Measurements from ENCODE around the gene FN3K. TPM values are rescaled to one million over a fixed set of nuclear protein-coding genes. Genes with fewer than 3 reads are reported as not detected.

FN3K gene
- total RNA-seq, 4 donors from 2014 or later = 13.3 to 45.5 (median 18.7) TPM

GRCh38 chr17:82718986-82719685 lies 16.3 kb upstream of the FN3K start:
- WGBS, 2 donors = 93 to 95% methylated on average over 18 of the region's 18 CpGs
- Histone ChIP-seq H3K4me1 (peaks cover 0 to 25% (median 16%) of the 10 kb centered on the region in 4 donors), H3K27me3 (no peaks in the 10 kb centered on the region), H3K36me3 (peaks cover 0 to 57% (median 2%) of the 10 kb centered on the region in 3 donors), H3K27ac (no peak overlapping the region), H3K9me3 (no peaks in the 10 kb centered on the region), H3K4me3 (no peak overlapping the region)
- no peak for TF ChIP-seq EP300 (IDR thresholded peaks at IDR 0.05)
- TF ChIP-seq CTCF (IDR thresholded peaks at IDR 0.05) = no peak
- no peak for TF ChIP-seq POLR2A (IDR thresholded peaks at IDR 0.05)
- DNase-seq (ENCODE audit: low spot score in 2 of 2) = no peak

- Histone ChIP-seq H3K36me3 (peaks cover 0 to 67% (median 2%) of the 10 kb centered on the region in 3 donors), H3K4me3 (no peak overlapping the region), H3K9me3 (no peaks in the 10 kb centered on the region), H3K4me1 (peaks cover 0 to 25% (median 16%) of the 10 kb centered on the region in 4 donors), H3K27me3 (no peaks in the 10 kb centered on the region), H3K27ac (no peak overlapping the region)
- TF ChIP-seq CTCF (IDR thresholded peaks at IDR 0.05) = no peak
- no peak for TF ChIP-seq POLR2A (IDR thresholded peaks at IDR 0.05)
- no peak for TF ChIP-seq EP300 (IDR thresholded peaks at IDR 0.05)
- 85 to 92% methylated on average over 19 of the region's 19 CpGs for WGBS, 2 donors
- DNase-seq (ENCODE audit: low spot score in 2 of 2) = no peak
Measured at GRCh38 chr17:82720204-82720603, 15.2 kb upstream of the FN3K start.

- no peak overlapping the region for H3K4me3 ChIP-seq
- WGBS, 2 donors = 83 to 90% methylated on average over 19 of the region's 19 CpGs
- H3K36me3 ChIP-seq = peaks cover 2 to 90% (median 6%) of the 10 kb centered on the region in 3 donors
Measured at GRCh38 chr17:82722341-82723013, 12.9 kb upstream of the FN3K start.

GRCh38 chr17:82723169-82723807 lies 12.1 kb upstream of the FN3K start:
- DNase-seq (ENCODE audit: low spot score in 2 of 2) = no peak
- peaks cover 0 to 4% (median 0%) of the 10 kb centered on the region in 4 donors for H3K4me1 ChIP-seq
- H3K27ac ChIP-seq = no peak overlapping the region
- WGBS, 2 donors = 86 to 88% methylated on average over 26 of the region's 26 CpGs
- H3K4me3 ChIP-seq = no peak overlapping the region
- H3K27me3 ChIP-seq = no peaks in the 10 kb centered on the region
- H3K36me3 ChIP-seq = peaks cover 2 to 98% (median 6%) of the 10 kb centered on the region in 3 donors
- TF ChIP-seq CTCF (IDR thresholded peaks at IDR 0.05) (no peak), EP300 (IDR thresholded peaks at IDR 0.05) (no peak), POLR2A (IDR thresholded peaks at IDR 0.05) (no peak)
- no peaks in the 10 kb centered on the region for H3K9me3 ChIP-seq

More at GRCh38 chr17:82722341-82723013, 12.9 kb upstream of the FN3K start:
- TF ChIP-seq POLR2A (IDR thresholded peaks at IDR 0.05) (no peak), EP300 (IDR thresholded peaks at IDR 0.05) (no peak), CTCF (IDR thresholded peaks at IDR 0.05) (no peak)
- Histone ChIP-seq H3K4me1 (peaks cover 0 to 12% (median 7%) of the 10 kb centered on the region in 4 donors), H3K27me3 (no peaks in the 10 kb centered on the region), H3K27ac (no peak overlapping the region), H3K9me3 (no peaks in the 10 kb centered on the region)
- no peak for DNase-seq (ENCODE audit: low spot score in 2 of 2)

Data from tibial nerve (tissue), 4 donors.